Body of pancreas (tissue), 4 donors: Measurements from ENCODE around the gene UBTF. TPM values are rescaled to one million over a fixed set of nuclear protein-coding genes. Genes with fewer than 3 reads are reported as not detected.

Source experiments
- ATAC-seq: fragments of 150-250 bp; one replicate; pipeline ENCODE4 v1.9.1; 2016
- DNase-seq, 4 donors: peaks; one replicate each; pipeline ENCODE4 v3.0.0-alpha.2; 2019
- H3K27ac ChIP-seq, 4 donors: fragments of 200-600 bp; sonication (generic); 1 replicate in 3 of 4; 2 replicates in 1 of 4; pipeline versions ENCODE4 v1.5.1 to v1.6.1; 2016 to 2019; ENCODE audit warnings: mild to moderate bottlenecking in 1 of 4, mixed read lengths in 1 of 4, moderate library complexity in 1 of 4
- H3K27me3 ChIP-seq, 2 donors: fragments of 200-600 bp; sonication (generic); one replicate each; pipeline ENCODE4 v1.6.0; 2016; ENCODE audit warnings: mild to moderate bottlenecking in 1 of 2
- H3K36me3 ChIP-seq, 2 donors: fragments of 200-600 bp; sonication (generic); replicated peaks in 1 of 2; 2 replicates each; pipeline ENCODE4 v1.5.1; 2016; ENCODE audit warnings: low read depth in 2 of 2; ENCODE audit not compliant: insufficient read depth in 1 of 2
- H3K4me1 ChIP-seq: fragments of 200-600 bp; sonication (generic); one replicate; pipeline ENCODE4 v1.6.0; 2016
- H3K4me3 ChIP-seq, 2 donors: fragments of 200-600 bp; sonication (generic); 1 replicate in 1 of 2; 2 replicates in 1 of 2; pipeline ENCODE4 v1.5.1; 2016 to 2019
- H3K9me3 ChIP-seq, 3 donors: fragments of 200-600 bp; sonication (generic); 1 replicate in 2 of 3; 2 replicates in 1 of 3; pipeline ENCODE4 v1.5.1; 2016
- CTCF ChIP-seq, 7 experiments: fragments of 450-650 bp in 4 of 7; fragments of 200-600 bp in 3 of 7; sonication (generic) in 3 of 7; IDR thresholded peaks; one replicate each; pipeline ENCODE4 v1.5.1; 2016 to 2019; ENCODE audit warnings: antibody characterized with exemption in 7 of 7
- POLR2A ChIP-seq, 3 donors: fragments of 450-650 bp; IDR thresholded peaks; one replicate each; pipeline ENCODE4 v1.6.1; 2016; ENCODE audit warnings: antibody characterized with exemption in 3 of 3, mild to moderate bottlenecking in 2 of 3
- WGBS, 2 donors: methylation state at CpG; one replicate each; pipeline ENCODE4 v1.1.5; 2017; 5-methylcytosine and 5-hydroxymethylcytosine counted together
- intact Hi-C: fragments of 100-400 bp; cut with DNase I; formaldehyde crosslinking; loops from one replicate; pipeline ENCODE4 v1.15.1; 2023
- total RNA-seq, 2 donors: library from RNA; depleted of rRNA; stranded (reverse); fragments of >200 nt; gene quantifications; one replicate each; pipeline ENCODE4 v1.1.0, GENCODE V29; 2016

The UBTF gene
- total RNA-seq, 2 donors from 2014 or later: 43.8 to 73.8 TPM

DNA sequence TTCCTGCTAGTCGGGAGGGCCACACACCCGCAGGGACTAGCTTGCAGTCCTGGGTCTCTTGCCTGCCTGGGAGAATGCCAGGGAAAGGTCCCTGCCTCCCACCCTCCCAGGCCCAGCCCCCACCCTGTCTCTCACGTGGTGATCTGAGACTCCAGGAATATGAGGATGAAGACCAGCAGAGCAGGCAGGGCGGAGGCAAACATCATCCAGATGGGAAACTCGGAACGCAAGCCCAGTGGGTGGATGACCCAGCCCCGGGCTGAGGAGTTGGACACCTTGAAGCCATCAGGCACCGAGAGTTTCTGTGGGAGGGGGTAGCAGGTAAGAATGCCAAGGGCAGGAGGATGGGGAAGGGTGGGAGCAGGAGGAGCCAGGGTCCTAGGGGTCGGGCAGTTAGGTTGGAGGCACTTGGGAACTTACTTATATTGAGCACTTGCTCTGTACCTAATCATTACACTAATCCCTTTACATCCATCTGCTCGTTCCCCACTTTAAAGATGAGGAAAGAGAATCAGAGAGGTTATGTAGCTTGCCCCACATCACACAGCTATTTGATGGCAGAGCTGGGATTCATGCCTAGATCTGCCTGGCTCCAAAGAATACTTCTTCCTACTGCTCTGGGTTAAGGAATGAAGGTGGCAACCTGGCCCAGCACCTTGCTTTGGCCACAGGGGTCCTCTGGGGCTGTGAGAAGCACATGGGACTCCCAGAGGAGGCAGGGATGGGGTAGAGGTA lies 35.1 kb upstream of the UBTF start:
- WGBS, 2 donors: 46 to 51% methylated on average over 10 of the region's 10 CpGs
- Histone ChIP-seq H3K27ac (no peak overlapping the region), H3K4me3 (no peak overlapping the region), H3K4me1 (no peaks in the 10 kb centered on the region), H3K36me3 (no peaks in the 10 kb centered on the region), H3K9me3 (no peaks in the 10 kb centered on the region), H3K27me3 (no peaks in the 10 kb centered on the region)
- no peak for ATAC-seq
- TF ChIP-seq POLR2A (IDR thresholded peaks at IDR 0.05) (no peak), CTCF (IDR thresholded peaks at IDR 0.05) (no peak)
- intact Hi-C loops: no loop called here
- DNase-seq: no peak

DNA sequence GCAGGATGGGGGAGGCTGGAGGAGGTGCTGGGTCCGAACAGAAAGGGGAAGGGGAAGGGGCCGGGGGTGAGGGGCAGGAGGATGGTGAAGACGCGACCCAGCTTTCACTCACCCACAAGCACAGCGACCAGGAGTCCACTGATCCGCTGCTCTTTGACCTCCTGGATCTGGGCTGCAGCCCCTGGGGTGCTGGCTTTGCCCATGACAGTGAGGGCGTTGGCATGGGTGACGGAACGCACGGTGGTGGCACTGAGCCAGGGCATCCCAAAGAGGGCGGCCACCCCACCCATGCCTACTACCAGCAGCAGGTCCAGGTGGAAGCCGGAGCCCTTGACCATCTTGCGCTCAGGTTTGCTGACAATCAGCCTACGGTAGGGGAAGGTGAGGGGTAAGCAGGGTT lies 33.5 kb upstream of the UBTF start:
- Histone ChIP-seq H3K36me3 (no peaks in the 10 kb centered on the region), H3K9me3 (no peaks in the 10 kb centered on the region), H3K27ac (no peak overlapping the region), H3K27me3 (no peaks in the 10 kb centered on the region), H3K4me1 (no peaks in the 10 kb centered on the region), H3K4me3 (no peak overlapping the region)
- ATAC-seq (no peak), DNase-seq (no peak)
- TF ChIP-seq CTCF (IDR thresholded peaks at IDR 0.05) (no peak), POLR2A (IDR thresholded peaks at IDR 0.05) (no peak)
- intact Hi-C loops: no loop called here
- WGBS, 2 donors: 65 to 74% methylated on average over 11 to 14 of the region's 14 CpGs

- Histone ChIP-seq H3K27ac (no peak overlapping the region), H3K36me3 (no peaks in the 10 kb centered on the region), H3K4me3 (no peak overlapping the region), H3K9me3 (no peaks in the 10 kb centered on the region), H3K4me1 (no peaks in the 10 kb centered on the region), H3K27me3 (no peaks in the 10 kb centered on the region)
- TF ChIP-seq CTCF (IDR thresholded peaks at IDR 0.05) (no peak), POLR2A (IDR thresholded peaks at IDR 0.05) (no peak)
- no peak for DNase-seq
- intact Hi-C loops: no loop called here
- 92 to 96% methylated on average over 15 of the region's 17 CpGs for WGBS, 2 donors
- ATAC-seq: no peak
These were observed 31.6 kb upstream of the UBTF start for GRCh38 chr17:44251062-44251461.

DNA sequence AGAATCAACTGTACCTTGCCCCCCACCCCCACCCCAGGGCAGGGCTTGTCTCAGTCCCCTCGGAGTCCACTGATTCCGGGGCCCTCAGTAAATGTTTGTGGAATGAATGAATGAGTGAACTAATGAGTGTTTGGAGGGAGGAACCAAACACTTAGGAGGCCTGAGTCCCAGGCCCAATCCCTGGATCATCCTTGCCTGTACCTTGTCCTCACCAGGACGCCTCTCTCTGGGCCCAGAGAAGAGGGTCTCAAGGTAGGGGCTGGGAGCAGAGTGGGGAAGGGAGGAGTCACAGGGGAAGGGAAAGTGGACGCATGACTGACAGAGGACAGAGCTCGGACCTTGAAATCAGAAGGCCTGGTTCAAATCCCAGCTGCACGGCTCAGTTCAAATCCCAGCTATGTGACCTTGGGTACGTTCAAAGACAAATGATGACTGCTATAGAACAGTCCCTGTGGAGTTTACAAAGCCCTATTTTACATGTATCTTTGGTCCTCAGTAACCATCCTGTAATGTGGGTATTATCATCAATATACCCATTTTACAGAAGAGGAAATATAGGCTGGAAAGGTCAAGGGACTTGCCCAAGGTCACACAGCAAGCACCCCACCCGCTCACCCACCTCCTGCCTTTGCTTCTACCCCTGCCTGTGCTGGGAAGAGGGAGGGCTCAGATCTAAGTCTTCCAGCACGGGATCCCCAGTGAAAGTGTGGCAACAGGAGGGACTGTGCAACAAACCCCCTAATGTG lies 30.2 kb upstream of the UBTF start:
- WGBS, 2 donors: 70 to 75% methylated on average over 9 of the region's 9 CpGs
- intact Hi-C loops: no loop called here
- no peaks in the 10 kb centered on the region for H3K9me3 ChIP-seq
- TF ChIP-seq CTCF (IDR thresholded peaks at IDR 0.05) (no peak), POLR2A (IDR thresholded peaks at IDR 0.05) (no peak)
- no peaks in the 10 kb centered on the region for H3K27me3 ChIP-seq
- DNase-seq (no peak), ATAC-seq (no peak)
- H3K4me1 ChIP-seq: no peaks in the 10 kb centered on the region
- no peak overlapping the region for H3K4me3 ChIP-seq
- no peaks in the 10 kb centered on the region for H3K36me3 ChIP-seq
- no peak overlapping the region for H3K27ac ChIP-seq
